Loucy (cell line): ENCODE results near the gene HMGN3.

Experiments
- CTCF ChIP-seq: fragments of 200-600 bp; sonication (generic); conservative IDR thresholded peaks from 2 replicates; pipeline ENCODE4 v1.5.1; 2014; ENCODE audit warnings: mild to moderate bottlenecking, antibody characterized with exemption, low read length
- EZH2phosphoT487 ChIP-seq: fragments of 200-600 bp; IDR thresholded peaks from 2 replicates; pipeline ENCODE4 v1.6.1; 2018; ENCODE audit warnings: antibody characterized with exemption, mild to moderate bottlenecking, moderate library complexity, borderline replicate concordance

DNA sequence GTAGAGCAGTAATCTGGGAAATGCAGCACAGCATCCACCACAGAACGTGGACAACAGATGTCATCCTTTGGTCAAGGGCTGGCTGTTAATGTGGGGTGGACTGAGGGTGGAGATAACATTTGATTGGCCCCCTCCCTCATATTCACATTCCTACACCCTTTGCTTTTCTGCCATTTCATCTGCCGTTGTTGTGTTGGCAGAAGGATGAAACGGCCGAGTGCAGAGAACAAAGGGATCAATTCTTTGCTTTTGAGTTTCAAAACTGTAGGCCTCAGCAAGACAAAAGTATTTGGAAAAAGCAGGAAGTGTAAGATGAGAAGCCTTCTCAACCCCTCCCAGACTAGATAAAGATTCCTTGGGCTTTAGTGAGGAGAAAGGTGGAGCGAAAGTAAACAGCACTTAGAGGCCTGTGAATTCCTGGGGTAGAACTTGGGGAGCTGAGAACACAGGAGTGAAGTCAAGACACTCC lies 82.2 kb downstream of the HMGN3 start:
- no peak for TF ChIP-seq CTCF
- no peak for TF ChIP-seq EZH2phosphoT487
